Neutrophil (primary cell): ENCODE results near the gene PRR15.

Experiments used
- H3K27ac ChIP-seq: fragments of 200-600 bp; sonication (generic); 2 replicates; pipeline ENCODE4 v1.5.1; 2016; ENCODE audit warnings: mild to moderate bottlenecking, moderate library complexity
- H3K27me3 ChIP-seq: fragments of 200-600 bp; sonication (generic); 2 replicates; pipeline ENCODE4 v1.6.0; 2016; ENCODE audit warnings: mild to moderate bottlenecking
- H3K36me3 ChIP-seq: fragments of 200-600 bp; sonication (generic); 2 replicates; pipeline ENCODE4 v1.5.1; 2017
- H3K4me1 ChIP-seq, 2 experiments: fragments of 200-600 bp in 1 of 2; sonication (generic) in 1 of 2; 1 replicate in 1 of 2; 2 replicates in 1 of 2; pipeline versions ENCODE4 v1.5.1 to v1.6.1; 2013 to 2016; ENCODE audit warnings: low read depth in 1 of 2, low read length in 1 of 2, mild to moderate bottlenecking in 1 of 2, moderate library complexity in 1 of 2; ENCODE audit not compliant: control insufficient read depth in 1 of 2, insufficient read depth in 1 of 2
- H3K4me3 ChIP-seq, 2 experiments: fragments of 200-600 bp in 1 of 2; sonication (generic) in 1 of 2; 1 replicate in 1 of 2; 2 replicates in 1 of 2; pipeline ENCODE4 v1.5.1; 2013 to 2016; ENCODE audit warnings: low read depth in 1 of 2, low read length in 1 of 2, mild to moderate bottlenecking in 1 of 2, moderate library complexity in 1 of 2
- H3K9me3 ChIP-seq: fragments of 200-600 bp; sonication (generic); 2 replicates; pipeline ENCODE4 v1.5.1; 2016
- CTCF ChIP-seq: fragments of 200-600 bp; sonication (generic); IDR thresholded peaks from 2 replicates; pipeline ENCODE4 v1.5.1; 2016; ENCODE audit warnings: antibody characterized with exemption

PRR15 gene

GRCh38 chr7:29572558-29572957 lies 8.9 kb downstream of the PRR15 start:
- H3K9me3 ChIP-seq: peaks cover 4% of the 10 kb centered on the region
- H3K4me1 ChIP-seq: no peaks in the 10 kb centered on the region
- TF ChIP-seq CTCF: no peak
- no peaks in the 10 kb centered on the region for H3K36me3 ChIP-seq
- H3K27me3 ChIP-seq: peaks cover 36% of the 10 kb centered on the region
- H3K4me3 ChIP-seq: no peak overlapping the region
- H3K27ac ChIP-seq: no peak overlapping the region

- no peak for TF ChIP-seq CTCF
- Histone ChIP-seq H3K4me1 (no peaks in the 10 kb centered on the region), H3K4me3 (no peak overlapping the region), H3K27me3 (peaks cover 26% of the 10 kb centered on the region), H3K36me3 (no peaks in the 10 kb centered on the region), H3K9me3 (peaks cover 8% of the 10 kb centered on the region), H3K27ac (no peak overlapping the region)
Observed at GRCh38 chr7:29573567-29573966, 9.9 kb downstream of the PRR15 start.

- no peak overlapping the region for H3K27ac ChIP-seq
- TF ChIP-seq CTCF: no peak
Observed at GRCh38 chr7:29574659-29575058, 11.0 kb downstream of the PRR15 start.

GRCh38 chr7:29587195-29587808 lies 23.7 kb downstream of the PRR15 start:
- Histone ChIP-seq H3K36me3 (no peaks in the 10 kb centered on the region), H3K4me3 (no peak overlapping the region), H3K4me1 (peaks cover 0 to 6% of the 10 kb centered on the region in 2 experiments), H3K27me3 (no peaks in the 10 kb centered on the region), H3K9me3 (no peaks in the 10 kb centered on the region), H3K27ac (no peak overlapping the region)
- no peak for TF ChIP-seq CTCF

More at GRCh38 chr7:29574659-29575058, 11.0 kb downstream of the PRR15 start:
- Histone ChIP-seq H3K9me3 (peaks cover 8% of the 10 kb centered on the region), H3K4me3 (no peak overlapping the region), H3K27me3 (peaks cover 15% of the 10 kb centered on the region), H3K4me1 (no peaks in the 10 kb centered on the region), H3K36me3 (no peaks in the 10 kb centered on the region)

GRCh38 chr7:29588212-29588611 lies 24.6 kb downstream of the PRR15 start:
- no peaks in the 10 kb centered on the region for H3K36me3 ChIP-seq
- no peak overlapping the region for H3K4me3 ChIP-seq
- H3K4me1 ChIP-seq: peaks cover 0 to 6% of the 10 kb centered on the region in 2 experiments
- no peak for TF ChIP-seq CTCF
- no peak overlapping the region for H3K27ac ChIP-seq
- no peaks in the 10 kb centered on the region for H3K9me3 ChIP-seq
- no peaks in the 10 kb centered on the region for H3K27me3 ChIP-seq
